Smooth muscle cell of bladder (primary cell): ENCODE measurements around the gene ERH. TPM values are rescaled to one million over a fixed set of nuclear protein-coding genes. Genes with fewer than 3 reads are reported as not detected.

Experiments
- total RNA-seq: library from RNA; depleted of rRNA; stranded (reverse); fragments of >200 nt; gene quantifications from 2 replicates; pipeline ENCODE4 v1.2.3, GENCODE V29; 2014

Gene ERH
- total RNA-seq, result 245 and 282 TPM in 2 replicates

DNA sequence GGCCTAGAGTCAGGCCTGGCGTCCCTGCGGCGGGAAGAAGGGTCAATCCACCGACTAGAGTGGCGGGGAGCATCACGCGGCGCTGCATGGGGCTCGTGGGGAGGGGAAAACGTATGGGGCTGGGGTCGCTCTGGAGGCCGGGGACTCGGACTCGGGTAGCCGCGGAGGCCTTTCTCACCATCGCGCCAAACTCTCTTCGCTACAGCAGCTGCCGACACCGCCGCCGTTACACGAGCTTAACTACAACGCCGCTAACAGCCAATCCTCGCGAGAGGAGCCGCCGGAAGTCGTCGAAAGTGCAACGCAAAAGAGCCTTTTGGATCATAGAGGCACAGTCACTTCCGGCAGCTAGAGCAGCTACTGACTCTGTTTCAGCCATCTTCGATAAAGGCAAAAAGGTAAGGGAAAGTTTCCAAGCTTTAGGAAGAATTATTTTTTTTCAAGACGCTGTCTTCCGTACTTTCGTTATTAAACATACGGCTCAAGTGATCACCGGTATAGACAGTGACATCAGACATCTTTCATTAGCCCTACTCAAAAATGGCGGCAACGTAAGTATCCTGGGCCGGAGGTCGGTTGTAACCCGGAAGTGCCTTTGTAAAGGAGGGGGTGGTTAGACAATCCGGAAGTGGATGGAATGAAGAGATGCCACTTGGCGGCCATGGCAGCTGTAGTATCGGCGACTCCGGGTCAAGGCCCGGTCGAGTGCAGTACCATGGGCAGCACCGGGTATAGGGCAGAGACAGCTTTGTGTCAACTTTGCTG, at the start of gene ERH, which contains the start of gene SLC39A9:
Gene ERH, minus strand, starts transcription at position 247 of the 765 bp plus-strand sequence. Its CDS starts 66 bp downstream, at position 181.
Gene SLC39A9, plus strand, starts transcription at position 640 of the 765 bp plus-strand sequence. CDS start 678 bp downstream, outside the sequence.

Other genes starting within 250 kb of the ERH start
- 11.0 and 15.5 TPM in 2 replicates for gene DCAF5, start 245.2 kb downstream of the ERH start, total RNA-seq
- gene EXD2, start 206.8 kb downstream of the ERH start, total RNA-seq, result 13.5 and 14.8 TPM in 2 replicates
- gene GALNT16, start 138.1 kb downstream of the ERH start, total RNA-seq, result 0.85 and 1.4 TPM in 2 replicates
- gene SLC39A9, start 393 bp upstream of the ERH start, total RNA-seq, result 121 and 137 TPM in 2 replicates
- gene PLEKHD1, start 86.4 kb upstream of the ERH start, total RNA-seq, result under 0.01 and 0.09 TPM in 2 replicates
- under 0.01 TPM in 2 replicates for gene CCDC177, start 176.6 kb upstream of the ERH start, total RNA-seq
- 5.7 and 6.0 TPM in 2 replicates for gene SUSD6, start 213.3 kb upstream of the ERH start, total RNA-seq